Osteoblast (primary cell): ENCODE measurements around the gene TIE1. TPM values are rescaled to one million over a fixed set of nuclear protein-coding genes. Genes with fewer than 3 reads are reported as not detected.

Experiments used
- DNase-seq: peaks from one replicate; pipeline ENCODE4 v3.0.0; 2011; ENCODE audit warnings: low spot score, mixed read lengths; ENCODE audit not compliant: insufficient read length; ENCODE audit errors: missing footprints
- H2AFZ ChIP-seq: 2 replicates; pipeline ENCODE4 v1.6.0; 2011; ENCODE audit warnings: mild to moderate bottlenecking, low read length
- H3K27ac ChIP-seq: 2 replicates; pipeline ENCODE4 v1.5.1; 2011; ENCODE audit warnings: mild to moderate bottlenecking, low read depth, low read length, moderate library complexity
- H3K27me3 ChIP-seq: 2 replicates; pipeline ENCODE4 v1.6.0; 2012; ENCODE audit warnings: mild to moderate bottlenecking, control low read depth, inconsistent platforms, low read length, moderate library complexity; ENCODE audit not compliant: insufficient read depth
- H3K36me3 ChIP-seq: 2 replicates; pipeline ENCODE4 v1.5.1; 2011; ENCODE audit warnings: mild to moderate bottlenecking, low read length, control low read depth, moderate library complexity; ENCODE audit not compliant: insufficient read depth
- H3K4me1 ChIP-seq: 2 replicates; pipeline ENCODE4 v1.5.1; 2011; ENCODE audit warnings: mild to moderate bottlenecking, low read length, control low read depth, moderate library complexity; ENCODE audit not compliant: insufficient read depth
- H3K4me2 ChIP-seq: 2 replicates; pipeline ENCODE4 v1.6.0; 2011; ENCODE audit warnings: mild to moderate bottlenecking, low read length; ENCODE audit not compliant: insufficient read depth
- H3K4me3 ChIP-seq: fragments of 200-600 bp; sonication (generic); 3 replicates; pipeline ENCODE4 v1.5.1; 2012; ENCODE audit warnings: mild to moderate bottlenecking, low read length, inconsistent platforms; ENCODE audit not compliant: insufficient read depth
- H3K79me2 ChIP-seq: 2 replicates; pipeline ENCODE4 v1.6.0; 2012; ENCODE audit warnings: mild to moderate bottlenecking, low read length, control low read depth, inconsistent platforms; ENCODE audit not compliant: insufficient read depth
- H3K9me3 ChIP-seq: 2 replicates; pipeline ENCODE4 v1.5.1; 2011; ENCODE audit warnings: low read depth, low read length, control low read depth
- H4K20me1 ChIP-seq: 2 replicates; pipeline ENCODE4 v1.6.0; 2012; ENCODE audit warnings: mild to moderate bottlenecking, low read length, control low read depth; ENCODE audit not compliant: insufficient read depth
- CTCF ChIP-seq: IDR thresholded peaks from 2 replicates; pipeline ENCODE4 v1.5.1; 2011; ENCODE audit warnings: mild to moderate bottlenecking, low read depth, low read length, moderate library complexity; ENCODE audit errors: extremely low read depth
- total RNA-seq: library from RNA; depleted of rRNA; stranded (reverse); fragments of >200 nt; gene quantifications from 2 replicates; pipeline ENCODE4 v1.2.3, GENCODE V29; 2012

The TIE1 gene
- total RNA-seq, 1 donor = not detected

GRCh38 chr1:43299101-43299500, 1.7 kb upstream of the TIE1 start:
- H3K9me3 ChIP-seq = no peaks in the 10 kb centered on the region
- no peak for DNase-seq
- H3K27me3 ChIP-seq = no peaks in the 10 kb centered on the region
- H3K36me3 ChIP-seq = no peaks in the 10 kb centered on the region
- no peak overlapping the region for H3K4me3 ChIP-seq
- H2AFZ ChIP-seq = no peak overlapping the region
- no peak for TF ChIP-seq CTCF
- no peaks in the 10 kb centered on the region for H3K79me2 ChIP-seq
- H3K4me2 ChIP-seq = no peak overlapping the region
- H3K4me1 ChIP-seq = peaks cover 29% of the 10 kb centered on the region
- H3K27ac ChIP-seq = no peak overlapping the region
- H4K20me1 ChIP-seq = no peaks in the 10 kb centered on the region

- no peaks in the 10 kb centered on the region for H3K79me2 ChIP-seq
- no peak for TF ChIP-seq CTCF
- peak; percentile 68 for DNase-seq
- no peak overlapping the region for H3K4me3 ChIP-seq
- H3K4me1 ChIP-seq = peaks cover 8% of the 10 kb centered on the region
- H4K20me1 ChIP-seq = no peaks in the 10 kb centered on the region
- H3K27me3 ChIP-seq = no peaks in the 10 kb centered on the region
- H3K27ac ChIP-seq = no peak overlapping the region
- H3K9me3 ChIP-seq = no peaks in the 10 kb centered on the region
- H2AFZ ChIP-seq = no peak overlapping the region
- H3K4me2 ChIP-seq = no peak overlapping the region
- H3K36me3 ChIP-seq = no peaks in the 10 kb centered on the region
Observed at GRCh38 chr1:43302201-43302600, 1.4 kb downstream of the TIE1 start.

GRCh38 chr1:43302721-43303470, 2.1 kb downstream of the TIE1 start:
- no peak overlapping the region for H2AFZ ChIP-seq
- no peak for TF ChIP-seq CTCF
- no peaks in the 10 kb centered on the region for H3K79me2 ChIP-seq
- H4K20me1 ChIP-seq = no peaks in the 10 kb centered on the region
- H3K27ac ChIP-seq = no peak overlapping the region
- H3K4me2 ChIP-seq = peak overlapping the region; percentile 24
- DNase-seq = peak; percentile 96
- H3K9me3 ChIP-seq = no peaks in the 10 kb centered on the region
- no peaks in the 10 kb centered on the region for H3K27me3 ChIP-seq
- H3K4me3 ChIP-seq = no peak overlapping the region
- H3K4me1 ChIP-seq = peaks cover 8% of the 10 kb centered on the region
- H3K36me3 ChIP-seq = no peaks in the 10 kb centered on the region

- no peak overlapping the region for H3K27ac ChIP-seq
- H3K4me3 ChIP-seq = no peak overlapping the region
Observed at GRCh38 chr1:43303471-43304313, 2.9 kb downstream of the TIE1 start.

More at GRCh38 chr1:43303471-43304313, 2.9 kb downstream of the TIE1 start:
- no peaks in the 10 kb centered on the region for H4K20me1 ChIP-seq
- TF ChIP-seq CTCF = no peak
- H3K79me2 ChIP-seq = no peaks in the 10 kb centered on the region
- H3K27me3 ChIP-seq = no peaks in the 10 kb centered on the region
- H2AFZ ChIP-seq = no peak overlapping the region
- peak overlapping the region; percentile 24 for H3K4me2 ChIP-seq
- H3K9me3 ChIP-seq = no peaks in the 10 kb centered on the region
- H3K4me1 ChIP-seq = peaks cover 8% of the 10 kb centered on the region
- H3K36me3 ChIP-seq = no peaks in the 10 kb centered on the region
- peak; percentile 57 for DNase-seq
